ENCODE measurements around the gene FAM186B.

FAM186B gene

DNA sequence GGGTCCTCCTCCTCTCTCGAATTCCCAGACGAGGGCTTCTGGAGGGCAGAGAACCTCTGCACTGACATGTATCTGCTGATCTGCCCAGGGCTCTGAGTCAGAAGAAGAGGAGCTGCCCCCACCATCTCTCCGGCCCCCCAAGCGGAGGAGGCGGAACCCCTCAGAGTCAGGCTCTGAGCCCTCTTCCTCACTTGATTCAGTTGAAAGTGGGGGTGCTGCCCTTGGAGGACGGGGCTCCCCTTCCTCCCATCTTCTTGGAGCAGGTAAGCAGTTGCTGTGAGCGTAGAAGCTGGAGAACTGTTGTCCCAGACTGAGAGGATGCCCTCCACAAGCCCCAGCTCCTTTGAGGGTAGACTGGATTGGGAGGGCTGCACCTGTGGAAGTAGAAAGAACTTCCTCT, 37.7 kb upstream of the FAM186B start:
- TF ChIP-seq CTCF (IDR thresholded peaks at IDR 0.05; ENCODE audit: borderline replicate concordance, insufficient read depth, low read depth, low read length), result no peak
- H3K4me3 ChIP-seq (ENCODE audit: low read depth, low read length), result no peak overlapping the region

DNA sequence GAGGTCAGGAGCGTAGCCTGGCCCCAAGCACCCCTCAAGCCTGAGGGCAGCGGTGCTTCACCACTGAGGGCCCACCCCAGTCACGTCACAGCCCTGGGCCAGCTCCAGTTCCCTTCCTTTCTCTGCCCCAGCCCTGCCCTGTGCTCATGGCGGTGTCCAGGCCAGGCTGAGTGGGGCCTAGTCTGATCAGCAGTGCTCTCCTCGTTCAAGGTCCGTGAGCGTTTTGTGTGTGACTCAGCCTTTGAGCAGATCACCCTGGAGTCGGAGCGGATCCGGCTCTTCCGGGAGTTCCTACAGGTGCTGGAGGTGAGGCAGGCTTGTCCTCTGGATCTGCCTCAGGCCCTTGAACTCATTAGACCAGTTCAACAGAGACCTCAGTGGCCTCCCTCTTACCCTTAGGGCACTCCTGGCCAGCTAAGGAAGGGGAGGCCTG, 36.9 kb upstream of the FAM186B start:
- TF ChIP-seq CTCF (IDR thresholded peaks at IDR 0.05; ENCODE audit: borderline replicate concordance, insufficient read depth, low read depth, low read length), result no peak
- no peak overlapping the region for H3K4me3 ChIP-seq (ENCODE audit: low read depth, low read length)

DNA sequence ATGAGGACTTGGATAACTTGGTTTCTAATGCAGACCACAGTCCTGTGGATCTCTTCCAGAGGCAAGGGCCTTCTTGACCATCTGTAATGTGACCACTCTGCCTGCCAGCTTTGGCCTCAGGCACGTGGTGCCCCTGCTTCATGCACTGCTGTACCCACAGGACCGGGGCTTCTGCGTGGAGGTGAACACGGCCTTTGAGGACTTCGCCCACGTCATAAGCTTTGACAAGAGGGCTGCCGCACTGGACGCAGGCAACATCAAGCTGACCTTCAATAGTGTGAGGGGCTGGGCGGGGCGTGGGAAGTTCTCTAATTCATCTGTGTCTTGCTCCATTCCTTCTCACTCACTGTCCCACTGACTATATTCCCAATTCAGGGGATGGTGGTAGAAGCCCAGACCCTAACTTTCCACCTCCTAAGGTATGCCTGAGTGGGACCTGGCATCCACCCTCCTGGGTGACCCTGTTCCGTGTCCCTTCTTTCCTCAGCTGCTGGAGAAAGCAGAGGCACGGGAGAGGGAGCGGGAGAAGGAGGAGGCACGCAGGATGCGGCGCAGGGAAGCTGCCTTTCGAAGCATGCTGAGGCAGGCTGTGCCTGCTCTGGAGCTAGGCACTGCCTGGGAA, 36.4 kb upstream of the FAM186B start:
- no peak overlapping the region for H3K4me3 ChIP-seq (ENCODE audit: low read depth, low read length)
- no peak for TF ChIP-seq CTCF (IDR thresholded peaks at IDR 0.05; ENCODE audit: borderline replicate concordance, insufficient read depth, low read depth, low read length)

- peak; percentile 81 for TF ChIP-seq CTCF (IDR thresholded peaks at IDR 0.05; ENCODE audit: borderline replicate concordance, insufficient read depth, low read depth, low read length)
- H3K4me3 ChIP-seq (ENCODE audit: low read depth, low read length), result no peak overlapping the region
Observed at GRCh38 chr12:49636979-49637755, 31.7 kb upstream of the FAM186B start.

DNA sequence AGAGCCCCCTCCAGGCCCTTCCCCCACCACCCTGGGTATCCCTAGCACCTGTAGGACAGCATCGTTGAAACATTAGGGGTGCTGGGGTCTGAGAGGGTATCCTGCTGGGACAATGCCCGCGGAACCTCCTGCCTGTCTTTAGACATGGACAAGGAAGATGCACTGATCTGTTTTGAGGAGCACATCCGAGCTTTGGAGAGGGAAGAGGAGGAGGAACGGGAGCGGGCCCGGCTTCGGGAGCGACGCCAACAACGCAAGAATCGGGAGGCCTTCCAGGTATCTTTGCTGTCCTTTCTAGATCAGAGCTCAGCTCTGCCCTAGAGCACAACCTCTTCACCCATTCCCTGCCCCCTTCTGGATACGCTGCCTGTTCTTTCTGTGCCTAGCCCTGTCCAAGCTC, 31.1 kb upstream of the FAM186B start:
- no peak overlapping the region for H3K4me3 ChIP-seq (ENCODE audit: low read depth, low read length)
- TF ChIP-seq CTCF (IDR thresholded peaks at IDR 0.05; ENCODE audit: borderline replicate concordance, insufficient read depth, low read depth, low read length), result no peak

DNA sequence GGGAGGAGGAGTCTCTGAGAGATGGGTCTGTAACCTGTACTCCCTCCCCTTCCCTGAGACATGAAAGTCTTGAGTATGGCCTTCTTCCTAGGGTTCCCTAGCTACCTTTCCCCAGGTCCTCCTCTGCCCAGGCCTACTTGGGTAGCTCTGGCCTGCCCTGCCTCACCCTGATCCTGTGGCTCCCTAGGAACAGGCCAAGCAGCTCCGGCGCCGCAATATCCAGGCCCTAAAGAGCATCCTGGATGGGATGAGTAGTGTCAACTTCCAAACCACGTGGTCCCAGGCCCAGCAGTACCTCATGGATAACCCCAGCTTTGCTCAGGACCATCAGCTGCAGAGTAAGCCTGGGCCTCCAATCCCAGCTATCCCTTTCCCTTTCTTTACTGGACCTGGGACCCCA, 30.2 kb upstream of the FAM186B start:
- no peak overlapping the region for H3K4me3 ChIP-seq (ENCODE audit: low read depth, low read length)
- TF ChIP-seq CTCF (IDR thresholded peaks at IDR 0.05; ENCODE audit: borderline replicate concordance, insufficient read depth, low read depth, low read length), result no peak

DNA sequence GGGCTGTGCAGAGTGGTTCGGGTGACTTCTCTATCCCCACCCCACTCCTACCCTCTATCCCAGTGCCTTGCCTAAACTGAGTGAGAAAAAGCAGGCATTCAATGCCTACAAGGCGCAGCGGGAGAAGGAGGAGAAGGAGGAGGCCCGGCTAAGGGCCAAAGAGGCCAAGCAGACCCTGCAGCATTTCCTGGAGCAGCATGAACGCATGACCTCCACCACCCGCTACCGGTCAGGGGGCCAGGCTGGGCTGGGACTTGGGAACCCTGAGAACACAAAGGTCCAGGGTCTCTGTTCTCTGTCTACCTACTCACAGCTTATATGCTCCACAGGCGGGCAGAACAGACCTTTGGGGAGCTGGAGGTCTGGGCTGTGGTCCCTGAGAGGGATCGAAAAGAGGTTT, 29.6 kb upstream of the FAM186B start:
- TF ChIP-seq CTCF (IDR thresholded peaks at IDR 0.05; ENCODE audit: borderline replicate concordance, insufficient read depth, low read depth, low read length), result no peak
- no peak overlapping the region for H3K4me3 ChIP-seq (ENCODE audit: low read depth, low read length)
